Measurements from ENCODE around the gene PLEKHG3.

The PLEKHG3 gene

DNA sequence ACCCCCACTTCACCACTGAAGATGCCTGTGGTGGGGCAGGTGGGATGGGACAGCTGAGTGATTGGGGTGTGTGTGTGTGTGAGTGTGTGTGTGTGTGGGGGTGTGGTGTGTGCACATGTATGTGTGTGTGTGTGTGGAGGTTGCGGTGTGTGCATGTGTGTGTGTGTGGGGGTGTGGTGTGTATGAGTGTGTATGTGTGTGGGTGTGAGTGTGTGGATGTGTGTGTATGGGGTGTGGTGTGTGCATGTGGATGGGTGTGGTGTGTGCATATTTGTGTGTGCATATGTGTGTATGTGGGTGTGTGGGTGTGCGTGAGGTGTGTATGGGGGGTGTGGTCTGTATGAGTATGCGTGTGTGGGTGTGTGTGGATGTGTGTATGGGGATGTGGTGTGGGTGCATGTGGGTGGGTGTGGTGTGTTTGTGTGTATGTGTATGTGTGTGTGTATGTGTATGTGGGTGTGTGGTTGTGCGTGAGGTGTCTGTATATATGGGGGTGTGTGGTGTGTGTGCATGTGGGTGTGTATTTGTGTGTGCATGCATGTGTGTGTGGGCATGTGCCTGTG lies 61.6 kb downstream of the PLEKHG3 start:
- H3K27ac Mint-ChIP-seq: no peak overlapping the region
- peaks cover 51% of the 10 kb centered on the region for H3K4me1 Mint-ChIP-seq
- TF ChIP-seq, protein P1, sequence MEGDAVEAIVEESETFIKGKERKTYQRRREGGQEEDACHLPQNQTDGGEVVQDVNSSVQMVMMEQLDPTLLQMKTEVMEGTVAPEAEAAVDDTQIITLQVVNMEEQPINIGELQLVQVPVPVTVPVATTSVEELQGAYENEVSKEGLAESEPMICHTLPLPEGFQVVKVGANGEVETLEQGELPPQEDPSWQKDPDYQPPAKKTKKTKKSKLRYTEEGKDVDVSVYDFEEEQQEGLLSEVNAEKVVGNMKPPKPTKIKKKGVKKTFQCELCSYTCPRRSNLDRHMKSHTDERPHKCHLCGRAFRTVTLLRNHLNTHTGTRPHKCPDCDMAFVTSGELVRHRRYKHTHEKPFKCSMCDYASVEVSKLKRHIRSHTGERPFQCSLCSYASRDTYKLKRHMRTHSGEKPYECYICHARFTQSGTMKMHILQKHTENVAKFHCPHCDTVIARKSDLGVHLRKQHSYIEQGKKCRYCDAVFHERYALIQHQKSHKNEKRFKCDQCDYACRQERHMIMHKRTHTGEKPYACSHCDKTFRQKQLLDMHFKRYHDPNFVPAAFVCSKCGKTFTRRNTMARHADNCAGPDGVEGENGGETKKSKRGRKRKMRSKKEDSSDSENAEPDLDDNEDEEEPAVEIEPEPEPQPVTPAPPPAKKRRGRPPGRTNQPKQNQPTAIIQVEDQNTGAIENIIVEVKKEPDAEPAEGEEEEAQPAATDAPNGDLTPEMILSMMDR (IDR thresholded peaks at IDR 0.05; ENCODE audit: unreplicated experiment in 3 of 3): no peak
- no peaks in the 10 kb centered on the region for H3K9me3 Mint-ChIP-seq
- H3K27me3 Mint-ChIP-seq (ENCODE audit: low read depth): peaks cover 4% of the 10 kb centered on the region
- no peak overlapping the region for H3K4me3 Mint-ChIP-seq
- H3K36me3 Mint-ChIP-seq (ENCODE audit: low read depth): no peaks in the 10 kb centered on the region

- Mint-ChIP-seq H3K36me3 (ENCODE audit: low read depth) (no peaks in the 10 kb centered on the region), H3K27me3 (ENCODE audit: low read depth) (peaks cover 4% of the 10 kb centered on the region), H3K4me1 (peaks cover 44% of the 10 kb centered on the region), H3K4me3 (no peak overlapping the region), H3K9me3 (no peaks in the 10 kb centered on the region), H3K27ac (no peak overlapping the region)
- TF ChIP-seq, protein P1 (IDR thresholded peaks at IDR 0.05; ENCODE audit: unreplicated experiment in 3 of 3): no peak
Measured at GRCh38 chr14:64766430-64767151, 62.4 kb downstream of the PLEKHG3 start.

DNA sequence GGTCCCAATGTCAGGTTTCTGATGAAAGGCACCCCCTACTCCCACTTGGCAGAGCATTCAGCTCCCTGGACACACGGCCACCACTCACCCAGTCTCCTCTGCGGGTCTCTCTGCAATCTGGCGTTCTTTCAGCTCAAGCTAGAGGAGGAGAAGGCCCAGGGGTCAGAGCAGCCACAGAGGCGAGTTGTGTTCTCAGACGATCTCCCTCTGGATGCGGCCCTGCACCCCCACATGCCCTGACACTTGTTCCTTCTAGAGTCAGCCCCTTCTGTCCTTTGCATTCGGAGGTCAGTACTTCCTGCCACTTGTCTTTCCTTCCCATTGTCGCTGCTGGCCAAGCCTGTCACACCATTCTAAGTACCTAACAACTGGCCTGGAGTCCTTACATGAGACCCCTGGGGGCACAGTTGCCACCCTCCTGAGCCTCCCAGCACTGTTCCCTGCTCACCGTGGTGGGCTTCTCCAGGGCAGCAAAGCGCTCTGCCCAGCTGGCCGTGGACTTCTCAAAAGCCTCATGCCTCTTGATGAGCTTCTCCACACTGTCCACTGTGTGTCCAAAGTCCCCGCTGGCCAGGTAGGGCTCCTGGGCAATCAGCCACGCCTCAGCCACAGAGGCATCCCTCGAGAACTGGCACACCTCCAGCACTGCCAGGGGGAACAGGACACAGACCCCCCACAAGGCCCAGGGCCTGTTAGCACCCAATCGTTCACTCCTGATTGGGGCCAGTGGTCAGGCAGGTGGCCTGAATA lies 63.2 kb downstream of the PLEKHG3 start:
- Mint-ChIP-seq H3K4me3 (no peak overlapping the region), H3K27me3 (ENCODE audit: low read depth) (peaks cover 4% of the 10 kb centered on the region), H3K27ac (no peak overlapping the region), H3K36me3 (ENCODE audit: low read depth) (no peaks in the 10 kb centered on the region), H3K9me3 (no peaks in the 10 kb centered on the region), H3K4me1 (peaks cover 36% of the 10 kb centered on the region)
- TF ChIP-seq, protein P1 (IDR thresholded peaks at IDR 0.05; ENCODE audit: unreplicated experiment in 3 of 3): no peak

DNA sequence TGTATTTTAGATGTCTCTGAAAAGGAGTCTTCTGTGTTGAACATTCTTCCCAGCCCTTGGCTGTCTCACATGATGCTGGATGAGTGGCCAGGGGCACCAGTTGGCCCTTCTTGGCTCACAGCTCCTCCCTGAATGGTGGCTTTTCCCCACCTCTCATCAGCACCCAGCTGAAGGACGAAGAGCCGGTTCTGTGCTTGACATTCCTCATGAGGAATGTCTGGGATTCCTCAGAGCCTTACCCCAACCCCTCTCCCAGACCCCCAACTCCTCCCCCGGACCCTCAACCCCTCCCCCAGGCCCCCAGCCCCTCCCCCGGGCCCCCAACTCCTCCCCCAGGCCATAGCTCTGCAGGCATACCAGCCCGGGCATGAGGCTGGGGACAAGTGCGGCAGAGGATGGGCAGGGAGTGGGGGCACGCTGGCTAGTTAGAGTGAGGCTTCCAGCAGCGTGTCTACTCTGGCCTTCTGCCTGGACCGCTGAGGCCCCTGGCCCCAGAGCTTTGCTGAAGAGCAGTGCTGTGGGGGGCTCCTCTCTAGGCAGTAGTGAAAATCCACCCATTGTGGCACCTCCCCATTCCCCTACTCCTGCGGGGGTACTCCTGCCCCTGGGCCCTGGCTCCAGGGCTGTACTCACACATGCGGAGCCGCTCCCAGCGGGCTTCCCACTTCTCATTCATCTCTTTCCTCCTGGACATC lies 64.3 kb downstream of the PLEKHG3 start:
- no peaks in the 10 kb centered on the region for H3K36me3 Mint-ChIP-seq (ENCODE audit: low read depth)
- H3K27me3 Mint-ChIP-seq (ENCODE audit: low read depth): peaks cover 4% of the 10 kb centered on the region
- TF ChIP-seq, protein P1 (IDR thresholded peaks at IDR 0.05; ENCODE audit: unreplicated experiment in 3 of 3): no peak
- H3K4me1 Mint-ChIP-seq: peaks cover 24% of the 10 kb centered on the region
- H3K9me3 Mint-ChIP-seq: no peaks in the 10 kb centered on the region
- no peak overlapping the region for H3K4me3 Mint-ChIP-seq
- no peak overlapping the region for H3K27ac Mint-ChIP-seq

- Mint-ChIP-seq H3K27ac (no peak overlapping the region), H3K4me3 (no peak overlapping the region), H3K4me1 (peaks cover 16% of the 10 kb centered on the region), H3K36me3 (ENCODE audit: low read depth) (no peaks in the 10 kb centered on the region), H3K27me3 (ENCODE audit: low read depth) (peaks cover 4% of the 10 kb centered on the region), H3K9me3 (no peaks in the 10 kb centered on the region)
- TF ChIP-seq, protein P1 (IDR thresholded peaks at IDR 0.05; ENCODE audit: unreplicated experiment in 3 of 3): no peak
Measured at GRCh38 chr14:64769096-64770020, 65.1 kb downstream of the PLEKHG3 start.

Data from nephron (organoid).